Kidney epithelial cell (primary cell): ENCODE data around the gene MYL3. TPM values are rescaled to one million over a fixed set of nuclear protein-coding genes. Genes with fewer than 3 reads are reported as not detected.

Source experiments
- DNase-seq: peaks from one replicate; pipeline ENCODE4 v3.0.0-alpha.2; 2010; ENCODE audit warnings: low read depth
- H3K27me3 ChIP-seq: 2 replicates; pipeline ENCODE4 v1.6.0; 2011; ENCODE audit warnings: low read length; ENCODE audit not compliant: control insufficient read depth, insufficient read depth
- H3K36me3 ChIP-seq: 2 replicates; pipeline ENCODE4 v1.5.1; 2011; ENCODE audit warnings: low read length; ENCODE audit not compliant: control insufficient read depth, insufficient read depth
- H3K4me3 ChIP-seq: 2 replicates; pipeline ENCODE4 v1.5.1; 2011; ENCODE audit warnings: low read depth, mild to moderate bottlenecking, control low read depth, low read length
- total RNA-seq: library from RNA; depleted of rRNA; stranded (reverse); fragments of >200 nt; gene quantifications from 2 replicates; pipeline ENCODE4 v1.2.3, GENCODE V29; 2015
- TF ChIP-seq, protein P1 (sequence below): IDR thresholded peaks from 2 replicates; pipeline ENCODE4 v1.5.1; 2011; ENCODE audit warnings: mild to moderate bottlenecking, moderate library complexity, low read length, control low read depth, inconsistent platforms; ENCODE audit not compliant: insufficient read depth, poor library complexity, severe bottlenecking

MYL3 gene
- total RNA-seq, 1 donor from 2014 or later: 0.54 TPM

DNA sequence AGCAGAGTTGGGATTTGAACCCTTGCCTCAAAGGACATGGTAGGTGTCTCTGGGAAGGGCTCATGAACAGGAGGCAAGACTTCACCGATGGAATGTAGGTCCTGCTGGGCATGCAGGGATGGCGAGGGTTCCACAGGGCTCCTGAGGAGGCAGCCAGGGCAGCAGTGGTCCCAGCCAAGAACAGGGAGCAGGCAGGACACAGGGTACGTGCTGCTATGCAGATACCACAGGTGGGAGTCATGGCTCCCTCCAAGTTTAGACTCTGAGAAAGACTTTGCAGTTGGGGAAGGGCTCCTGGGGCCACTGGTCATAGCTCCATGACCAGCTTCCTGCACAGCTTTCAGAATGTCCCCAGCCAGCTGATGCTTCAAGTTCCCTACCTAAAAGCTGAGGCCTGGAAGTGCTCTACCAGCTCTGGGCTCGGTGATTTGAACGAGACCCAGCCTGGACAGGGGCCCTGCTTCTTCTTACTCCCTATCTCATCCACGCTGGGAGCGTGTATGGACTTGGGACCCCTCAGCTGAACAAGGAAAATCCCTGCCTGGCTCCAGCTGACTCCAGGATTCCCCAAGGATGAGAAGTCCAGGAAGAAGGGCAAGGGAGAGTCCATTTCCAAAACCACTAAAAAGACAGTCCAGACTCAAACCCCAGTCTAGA, 747 bp downstream of the MYL3 start:
- Histone ChIP-seq H3K36me3 (no peaks in the 10 kb centered on the region), H3K27me3 (peaks cover 15% of the 10 kb centered on the region), H3K4me3 (no peak overlapping the region)
- DNase-seq: no peak
- TF ChIP-seq, protein P1, sequence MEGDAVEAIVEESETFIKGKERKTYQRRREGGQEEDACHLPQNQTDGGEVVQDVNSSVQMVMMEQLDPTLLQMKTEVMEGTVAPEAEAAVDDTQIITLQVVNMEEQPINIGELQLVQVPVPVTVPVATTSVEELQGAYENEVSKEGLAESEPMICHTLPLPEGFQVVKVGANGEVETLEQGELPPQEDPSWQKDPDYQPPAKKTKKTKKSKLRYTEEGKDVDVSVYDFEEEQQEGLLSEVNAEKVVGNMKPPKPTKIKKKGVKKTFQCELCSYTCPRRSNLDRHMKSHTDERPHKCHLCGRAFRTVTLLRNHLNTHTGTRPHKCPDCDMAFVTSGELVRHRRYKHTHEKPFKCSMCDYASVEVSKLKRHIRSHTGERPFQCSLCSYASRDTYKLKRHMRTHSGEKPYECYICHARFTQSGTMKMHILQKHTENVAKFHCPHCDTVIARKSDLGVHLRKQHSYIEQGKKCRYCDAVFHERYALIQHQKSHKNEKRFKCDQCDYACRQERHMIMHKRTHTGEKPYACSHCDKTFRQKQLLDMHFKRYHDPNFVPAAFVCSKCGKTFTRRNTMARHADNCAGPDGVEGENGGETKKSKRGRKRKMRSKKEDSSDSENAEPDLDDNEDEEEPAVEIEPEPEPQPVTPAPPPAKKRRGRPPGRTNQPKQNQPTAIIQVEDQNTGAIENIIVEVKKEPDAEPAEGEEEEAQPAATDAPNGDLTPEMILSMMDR: no peak

DNA sequence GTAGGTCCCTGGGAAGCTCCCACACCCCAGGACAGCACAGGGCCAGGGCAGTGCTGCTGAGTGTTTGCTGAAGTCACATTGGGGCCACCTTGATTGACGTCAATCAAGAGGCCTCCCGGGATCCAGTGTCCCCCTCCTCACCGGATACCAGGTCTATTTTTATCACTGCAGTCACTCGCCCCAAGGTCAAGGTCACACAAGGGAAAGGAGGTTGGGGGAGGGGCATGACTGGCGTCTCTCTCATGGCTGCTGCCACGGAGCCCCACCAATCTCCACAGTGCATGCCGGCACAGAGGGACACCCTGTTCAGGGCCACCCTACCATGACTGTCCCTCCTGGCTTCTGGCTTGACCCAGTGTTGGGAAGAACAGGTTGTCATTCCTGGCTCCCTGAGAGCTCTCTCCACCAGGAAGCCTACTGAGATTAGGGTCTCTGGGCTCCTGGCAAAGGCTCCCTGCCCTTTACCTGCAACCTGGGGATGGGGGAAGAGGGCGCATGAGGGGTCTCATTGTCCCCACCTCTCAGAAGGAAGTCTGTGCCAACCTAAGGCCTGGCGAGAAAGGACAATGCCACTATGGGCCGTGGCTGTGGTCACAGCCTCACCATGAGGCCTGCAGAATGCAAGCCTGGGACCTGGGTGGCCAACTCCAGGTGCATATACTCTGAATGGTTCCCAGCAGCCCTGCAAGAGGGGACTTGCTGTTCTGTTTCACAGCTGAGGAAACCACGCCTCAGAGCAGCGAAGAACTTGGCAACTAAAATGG, 1.5 kb downstream of the MYL3 start:
- DNase-seq: no peak
- TF ChIP-seq, protein P1: no peak
- Histone ChIP-seq H3K36me3 (no peaks in the 10 kb centered on the region), H3K27me3 (peaks cover 20% of the 10 kb centered on the region), H3K4me3 (no peak overlapping the region)

DNA sequence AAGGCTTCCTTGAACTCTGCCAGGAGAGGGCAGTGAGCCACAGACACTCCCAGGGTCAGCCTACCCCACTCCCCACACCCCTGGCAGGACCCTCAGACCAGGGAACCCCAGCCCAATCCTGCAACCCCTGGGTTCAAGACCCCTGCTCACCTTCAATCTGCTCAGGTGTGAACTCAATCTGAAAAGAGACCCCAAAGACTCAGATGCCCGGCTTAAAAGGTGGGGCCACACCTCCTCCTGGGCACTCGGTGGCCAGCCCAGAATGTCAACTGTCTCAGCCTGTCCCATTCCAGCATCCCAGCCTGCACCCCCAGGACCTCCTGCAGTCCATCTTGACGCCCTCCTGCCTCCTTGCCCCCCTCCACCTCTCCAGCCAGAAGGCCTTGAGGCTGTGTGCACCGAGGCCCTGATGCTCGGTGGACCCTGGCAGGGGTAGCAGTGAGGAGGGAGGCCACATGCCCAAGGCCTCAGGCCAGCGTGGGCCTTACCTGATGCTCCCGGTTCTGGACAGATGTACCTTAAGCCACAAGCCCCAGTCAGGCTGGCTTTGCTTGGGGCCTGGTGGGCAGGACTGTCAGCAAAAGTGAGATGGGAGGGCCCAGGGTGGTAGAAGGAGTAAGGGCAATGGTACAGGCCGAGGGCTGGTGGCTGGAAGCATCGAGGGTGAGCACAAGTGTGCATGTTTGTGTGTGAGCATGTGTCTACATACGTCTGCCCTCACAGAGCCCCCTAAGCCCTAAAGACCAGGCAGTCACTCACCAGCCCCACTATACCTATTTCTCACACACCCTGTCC, 2.2 kb downstream of the MYL3 start:
- TF ChIP-seq, protein P1: no peak
- H3K27me3 ChIP-seq: peaks cover 22% of the 10 kb centered on the region
- H3K36me3 ChIP-seq: no peaks in the 10 kb centered on the region
- DNase-seq: no peak
- no peak overlapping the region for H3K4me3 ChIP-seq

DNA sequence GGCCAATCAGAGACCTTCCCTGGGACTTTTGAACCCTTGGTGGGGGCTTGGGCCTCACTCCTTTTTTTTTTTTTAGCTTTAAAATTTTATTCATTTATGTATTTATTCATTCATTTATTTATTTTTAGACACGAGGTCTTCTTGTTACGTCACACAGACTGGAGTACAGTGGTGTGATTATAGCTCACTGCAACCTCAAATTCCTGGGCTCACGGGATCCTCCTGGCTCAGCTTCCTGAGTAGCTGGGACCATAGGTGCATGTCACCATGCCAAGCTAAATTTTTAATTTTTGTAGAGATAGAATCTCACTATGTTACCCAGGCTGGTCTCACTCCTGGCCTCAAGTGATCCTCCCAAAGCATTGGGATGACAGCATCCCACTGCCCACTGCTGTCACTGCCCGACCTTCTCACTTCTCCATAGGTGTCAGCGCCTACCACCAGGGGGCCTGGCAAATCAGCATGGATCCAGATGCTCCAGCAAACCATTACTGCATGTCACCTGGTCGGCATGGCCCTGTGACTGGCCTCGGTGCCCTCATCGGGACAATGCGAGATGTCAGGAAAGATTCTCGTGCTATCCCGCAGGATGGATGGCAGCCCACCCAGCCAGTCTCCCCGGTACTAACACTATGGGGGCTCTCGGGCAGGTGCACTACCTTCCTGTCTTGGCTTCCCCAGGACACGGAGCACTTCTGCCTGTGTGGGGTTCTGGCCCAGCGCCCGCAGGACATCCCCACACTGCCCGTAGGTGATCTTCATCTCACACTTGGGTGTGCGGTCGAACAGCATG, 3.0 kb downstream of the MYL3 start:
- TF ChIP-seq, protein P1: peak; percentile 58
- no peak for DNase-seq
- Histone ChIP-seq H3K4me3 (no peak overlapping the region), H3K27me3 (peaks cover 22% of the 10 kb centered on the region), H3K36me3 (no peaks in the 10 kb centered on the region)

DNA sequence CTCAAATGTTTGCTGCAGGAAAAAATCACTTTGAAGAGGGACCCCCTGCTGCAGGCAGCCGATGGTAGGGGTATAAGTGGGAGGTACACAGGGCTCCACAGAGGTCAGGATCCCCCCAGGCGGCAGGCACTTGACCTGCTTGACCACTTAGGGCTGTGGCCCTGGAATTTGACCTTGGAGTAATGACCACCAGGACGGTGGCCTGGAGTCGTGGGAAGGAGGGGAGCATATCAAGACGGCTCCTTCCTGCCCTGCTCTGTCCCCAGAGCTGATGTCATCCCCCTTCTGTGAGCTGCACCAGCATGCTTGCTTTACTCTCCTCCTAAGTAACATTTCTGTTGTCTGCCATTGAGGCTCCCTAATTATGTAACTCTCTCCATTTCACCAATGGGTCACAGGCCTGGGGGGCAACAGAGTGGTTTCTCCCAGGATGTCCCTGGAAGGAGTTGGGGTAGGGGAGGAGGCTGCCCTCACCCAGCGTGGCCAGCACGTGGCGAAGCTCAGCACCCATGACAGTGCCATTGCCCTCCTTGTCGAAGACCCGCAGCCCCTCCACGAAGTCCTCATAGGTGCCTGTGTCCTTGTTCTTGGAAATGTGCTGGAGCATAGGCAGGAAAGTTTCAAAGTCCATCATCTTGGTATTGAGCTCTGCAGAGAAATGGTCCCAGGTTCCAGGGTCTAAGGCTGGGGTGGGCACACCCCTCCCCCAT, 4.1 kb downstream of the MYL3 start:
- H3K4me3 ChIP-seq: no peak overlapping the region
- TF ChIP-seq, protein P1: no peak
- H3K36me3 ChIP-seq: no peaks in the 10 kb centered on the region

More for the DNA sequence above, 4.1 kb downstream of the MYL3 start:
- H3K27me3 ChIP-seq: peaks cover 27% of the 10 kb centered on the region
- DNase-seq: no peak
